B cell (primary cell): ENCODE data around the gene CD151. TPM values are rescaled to one million over a fixed set of nuclear protein-coding genes. Genes with fewer than 3 reads are reported as not detected.

Source experiments
- ATAC-seq: fragments of 200-7000 bp; cut with Tn5 transposase; one replicate; pipeline ENCODE4 v1.10.0; 2021; ENCODE audit warnings: low read depth, mild to moderate bottlenecking, moderate number of reproducible peaks, moderate library complexity
- CTCF ChIA-PET: fragments of 350-600 bp; sonication (Branson Sonifier 250); formaldehyde crosslinking; loops from one replicate; lab custom pipeline; 2021; ENCODE audit warnings: antibody characterized with exemption, inconsistent platforms; lab: Charles Lee
- POLR2A ChIA-PET: fragments of 350-600 bp; sonication (Branson Sonifier 250); formaldehyde crosslinking; loops from one replicate; lab custom pipeline; 2021; ENCODE audit warnings: antibody characterized with exemption; lab: Charles Lee
- DNase-seq: peaks from one replicate; pipeline ENCODE4 v3.0.0; 2013
- H2AFZ ChIP-seq: 2 replicates; pipeline ENCODE4 v1.6.1; 2012; ENCODE audit warnings: mild to moderate bottlenecking, low read depth, low read length; ENCODE audit not compliant: insufficient read depth, poor library complexity, severe bottlenecking
- H3K27ac ChIP-seq, 2 donors: 1 replicate in 1 of 2; 2 replicates in 1 of 2; pipeline ENCODE4 v1.5.1; 2012 to 2013; ENCODE audit warnings: low read length in 2 of 2, mild to moderate bottlenecking in 2 of 2, moderate library complexity in 1 of 2
- H3K27me3 ChIP-seq, 4 experiments: fragments of 200-600 bp in 1 of 4; sonication (generic) in 1 of 4; replicated peaks in 1 of 4; 1 replicate in 2 of 4; 2 replicates in 2 of 4; pipeline versions ENCODE4 v1.6.1 to v1.7.0; 2013 to 2016; ENCODE audit warnings: low read length in 3 of 4, mild to moderate bottlenecking in 2 of 4, mixed read lengths in 1 of 4, moderate library complexity in 1 of 4; ENCODE audit not compliant: insufficient read depth in 4 of 4, control insufficient read depth in 3 of 4; ENCODE audit errors: control extremely low read depth in 1 of 4
- H3K36me3 ChIP-seq, 2 experiments: replicated peaks in 1 of 2; 1 replicate in 1 of 2; 2 replicates in 1 of 2; pipeline versions ENCODE4 v1.6.1 to v1.7.1; 2013; ENCODE audit warnings: low read length in 1 of 2; ENCODE audit not compliant: insufficient read depth in 2 of 2, control insufficient read depth in 1 of 2; ENCODE audit errors: control extremely low read depth in 1 of 2, extremely low read depth in 1 of 2
- H3K4me1 ChIP-seq, 2 donors: fragments of 200-600 bp in 1 of 2; sonication (generic) in 1 of 2; 1 replicate in 1 of 2; 2 replicates in 1 of 2; pipeline versions ENCODE4 v1.5.1 to v1.6.1; 2013 to 2017; ENCODE audit warnings: low read length in 2 of 2; ENCODE audit not compliant: control insufficient read depth in 2 of 2, insufficient read depth in 2 of 2
- H3K4me2 ChIP-seq: replicated peaks from 2 replicates; pipeline ENCODE3; 2012; ENCODE audit warnings: mild to moderate bottlenecking, low read depth, low read length; ENCODE audit not compliant: poor library complexity, severe bottlenecking
- H3K4me3 ChIP-seq, 5 experiments: fragments of 200-600 bp in 1 of 5; sonication (generic) in 1 of 5; 1 replicate in 3 of 5; 2 replicates in 2 of 5; pipeline versions ENCODE4 v1.5.1 to v1.7.0; 2011 to 2016; ENCODE audit warnings: low read length in 4 of 5, mild to moderate bottlenecking in 4 of 5, low read depth in 2 of 5, control low read depth in 1 of 5, moderate library complexity in 1 of 5; ENCODE audit not compliant: insufficient read depth in 1 of 5; ENCODE audit errors: control extremely low read depth in 1 of 5, extremely low read depth in 1 of 5
- H3K79me2 ChIP-seq: fragments of 200-600 bp; sonication (generic); one replicate; pipeline ENCODE4 v1.6.0; 2016; ENCODE audit warnings: low read length; ENCODE audit not compliant: control insufficient read depth, insufficient read depth
- H3K9ac ChIP-seq: fragments of 200-600 bp; sonication (generic); 2 replicates; pipeline ENCODE4 v1.6.1; 2017; ENCODE audit warnings: mild to moderate bottlenecking, low read length, moderate library complexity
- H3K9me3 ChIP-seq, 3 donors: one replicate each; pipeline versions ENCODE4 v1.6.1 to v1.7.1; 2013; ENCODE audit warnings: low read length in 2 of 3; ENCODE audit not compliant: control insufficient read depth in 2 of 3, insufficient read depth in 1 of 3; ENCODE audit errors: control extremely low read depth in 1 of 3
- H4K20me1 ChIP-seq: 2 replicates; pipeline ENCODE4 v1.6.0; 2012; ENCODE audit warnings: mild to moderate bottlenecking, low read length; ENCODE audit not compliant: insufficient read depth, control insufficient read depth, poor library complexity, severe bottlenecking
- H3K27ac Mint-ChIP-seq: one replicate; pipeline ENCODE4 v1.8.0; 2021; ENCODE audit warnings: mixed read lengths
- H3K27me3 Mint-ChIP-seq: one replicate; pipeline ENCODE4 v1.8.0; 2021; ENCODE audit warnings: mixed read lengths
- H3K4me1 Mint-ChIP-seq: one replicate; pipeline ENCODE4 v1.8.0; 2021; ENCODE audit warnings: mixed read lengths
- H3K4me3 Mint-ChIP-seq: one replicate; pipeline ENCODE4 v1.8.0; 2021; ENCODE audit warnings: mixed read lengths
- H3K9me3 Mint-ChIP-seq: one replicate; pipeline ENCODE4 v1.8.0; 2022; ENCODE audit warnings: mixed read lengths; ENCODE audit not compliant: insufficient read depth
- EZH2 ChIP-seq: IDR thresholded peaks from 2 replicates; pipeline ENCODE4 v1.6.1; 2012; ENCODE audit warnings: borderline replicate concordance, low read depth, mild to moderate bottlenecking, moderate library complexity, low read length; ENCODE audit not compliant: insufficient read depth, poor library complexity, severe bottlenecking
- whole genome bisulfite sequencing: methylation state at CpG from one replicate; pipeline ENCODE4 v1.1.5; 2013; ENCODE audit warnings: missing lambda C conversion rate; ENCODE audit not compliant: insufficient coverage; 5-methylcytosine and 5-hydroxymethylcytosine counted together
- intact Hi-C: fragments of 100-400 bp; cut with micrococcal nuclease; formaldehyde crosslinking; loops from one replicate; pipeline ENCODE4 v1.10.0; 2022
- polyA plus RNA-seq: library from polyadenylated mRNA; depleted of rRNA; stranded (reverse); fragments of >200 nt; gene quantifications from 2 replicates; pipeline ENCODE4 v1.2.3, GENCODE V29; 2012
- total RNA-seq, 2 donors: library from RNA; stranded (reverse); fragments of 120-200 nt in 1 of 2; gene quantifications; 1 replicate in 1 of 2; 2 replicates in 1 of 2; pipeline versions ENCODE4 v1.2.3 to v1.2.4, GENCODE V29; 2013 to 2022
- TF ChIP-seq, protein P1 (sequence below): fragments of 200-600 bp; IDR thresholded peaks from one replicate; pipeline ENCODE4 v1.8.0; 2022; ENCODE audit warnings: antibody characterized with exemption, mild to moderate bottlenecking

CD151 gene
- total and polyA plus RNA-seq, 2 donors (not counting 1 experiment from before 2014, with no cell fraction given): 24.4 to 25.5 TPM

DNA sequence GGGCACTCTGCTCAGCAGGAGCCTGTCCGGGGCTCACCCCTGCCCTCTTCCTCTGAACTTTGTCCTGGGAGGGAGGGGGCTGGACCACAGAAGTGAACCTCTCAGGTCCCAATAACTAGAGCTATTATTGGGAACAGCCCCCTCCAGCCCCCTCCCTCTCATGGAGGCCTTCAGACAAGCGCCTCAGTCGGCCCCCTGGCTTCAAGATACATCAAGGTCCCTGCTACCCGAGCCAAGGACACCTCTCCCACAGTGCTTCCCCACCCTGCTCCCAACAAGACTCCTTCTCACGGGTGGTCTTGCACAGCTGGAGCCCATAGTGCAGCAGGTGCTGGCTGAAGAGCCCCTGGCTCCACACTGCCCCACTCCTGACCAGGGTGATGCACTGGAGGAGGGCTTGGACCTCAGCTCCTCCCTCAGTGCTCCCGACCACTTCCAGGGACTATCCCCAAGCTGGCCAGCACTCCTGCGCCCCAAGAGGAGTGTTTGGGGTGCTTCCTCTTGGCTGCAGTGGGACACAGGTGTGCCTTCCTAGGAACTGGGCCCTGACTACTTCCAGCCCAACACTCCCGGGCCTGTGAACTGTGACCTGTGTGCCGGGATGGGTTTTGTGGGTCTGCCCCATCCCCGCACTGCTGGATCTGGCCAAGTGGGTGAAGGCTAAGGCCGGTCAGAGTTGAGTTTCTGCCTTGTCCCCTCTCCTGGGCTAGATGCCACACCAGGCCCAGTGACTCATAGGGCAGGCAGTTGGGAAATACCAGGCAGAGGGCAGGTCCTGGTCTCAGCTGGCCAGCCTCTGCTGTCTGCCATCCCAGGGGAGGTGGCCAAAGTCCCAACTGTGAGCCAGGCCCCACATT is 11.9 kb upstream of the CD151 start:
- Histone ChIP-seq H3K36me3 (peaks cover 0 to 30% of the 10 kb centered on the region in 2 experiments), H3K9ac (peak overlapping the region; percentile 91), H2AFZ (no peak overlapping the region), H3K27me3 (peaks cover 0 to 2% (median 0%) of the 10 kb centered on the region in 4 experiments), H3K9me3 (no peaks in the 10 kb centered on the region), H3K4me2 (peak overlapping the region; percentile 90), H3K4me1 (peaks cover 16 to 26% of the 10 kb centered on the region in 2 donors), H3K27ac (peak overlapping the region; percentile 6 to 45), H3K4me3 (peak overlapping the region; percentile 37 to 82 (median 73)), H3K79me2 (peaks cover 24% of the 10 kb centered on the region), H4K20me1 (peaks cover 58% of the 10 kb centered on the region)
- H3K4me1 Mint-ChIP-seq: peaks cover 20% of the 10 kb centered on the region
- no peaks in the 10 kb centered on the region for H3K27me3 Mint-ChIP-seq
- H3K9me3 Mint-ChIP-seq: no peaks in the 10 kb centered on the region
- WGBS: 91% methylated on average over 10 of the region's 11 CpGs
- DNase-seq (no peak), ATAC-seq (no peak)
- intact Hi-C loops: loop anchor here (1.0 kb wide), 2 partner anchors 9 to 21 kb away; partner anchors contain the start of genes POLR2L and TSPAN4
- TF ChIP-seq EZH2: no peak
- TF ChIP-seq, protein P1, sequence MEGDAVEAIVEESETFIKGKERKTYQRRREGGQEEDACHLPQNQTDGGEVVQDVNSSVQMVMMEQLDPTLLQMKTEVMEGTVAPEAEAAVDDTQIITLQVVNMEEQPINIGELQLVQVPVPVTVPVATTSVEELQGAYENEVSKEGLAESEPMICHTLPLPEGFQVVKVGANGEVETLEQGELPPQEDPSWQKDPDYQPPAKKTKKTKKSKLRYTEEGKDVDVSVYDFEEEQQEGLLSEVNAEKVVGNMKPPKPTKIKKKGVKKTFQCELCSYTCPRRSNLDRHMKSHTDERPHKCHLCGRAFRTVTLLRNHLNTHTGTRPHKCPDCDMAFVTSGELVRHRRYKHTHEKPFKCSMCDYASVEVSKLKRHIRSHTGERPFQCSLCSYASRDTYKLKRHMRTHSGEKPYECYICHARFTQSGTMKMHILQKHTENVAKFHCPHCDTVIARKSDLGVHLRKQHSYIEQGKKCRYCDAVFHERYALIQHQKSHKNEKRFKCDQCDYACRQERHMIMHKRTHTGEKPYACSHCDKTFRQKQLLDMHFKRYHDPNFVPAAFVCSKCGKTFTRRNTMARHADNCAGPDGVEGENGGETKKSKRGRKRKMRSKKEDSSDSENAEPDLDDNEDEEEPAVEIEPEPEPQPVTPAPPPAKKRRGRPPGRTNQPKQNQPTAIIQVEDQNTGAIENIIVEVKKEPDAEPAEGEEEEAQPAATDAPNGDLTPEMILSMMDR: no peak
- H3K27ac Mint-ChIP-seq: peak overlapping the region; percentile 91
- POLR2A ChIA-PET: interaction anchor here (0.7 to 3.7 kb wide), 8 partner anchors 9 to 315 kb away, joined by 3 to 57 read pairs (median 10); partner anchors contain the start of genes CD151, CRACR2B, HRAS and LRRC56
- H3K4me3 Mint-ChIP-seq: peak overlapping the region; percentile 92
- CTCF ChIA-PET: interaction anchor here (1.3 to 2.8 kb wide), 2 partner anchors 12 to 28 kb away, joined by 3 to 14 read pairs; partner anchors contain the start of gene RPLP2
